GM19468 (cell line): ENCODE measurements around the gene TMEM165.

Source experiments
- ATAC-seq: cut with Tn5 transposase; IDR thresholded peaks from one replicate; pipeline ENCODE4 v1.9.1; 2021; ENCODE audit warnings: mild to moderate bottlenecking, moderate library complexity, moderate number of reproducible peaks; ENCODE audit not compliant: unreplicated experiment; ENCODE audit errors: extremely low read depth

TMEM165 gene

DNA sequence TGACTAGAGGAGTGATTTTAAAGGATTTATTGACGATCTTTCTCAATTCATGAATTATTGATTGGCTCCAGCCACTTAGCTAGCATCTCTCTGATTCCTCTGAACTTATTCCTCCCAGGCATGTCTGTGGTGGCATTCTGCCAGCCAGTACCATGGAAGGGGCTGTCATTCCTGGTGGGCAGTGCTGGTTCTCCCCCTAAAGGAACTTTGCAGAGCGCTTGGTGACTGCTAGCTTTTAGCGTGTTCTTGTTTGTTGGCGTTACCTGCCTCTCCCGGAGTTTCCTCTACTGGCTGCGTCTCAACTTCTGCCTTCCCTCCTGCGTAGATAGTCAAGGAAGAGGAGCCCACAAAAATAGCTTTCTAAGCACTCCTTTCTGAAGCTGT, 30.4 kb upstream of the TMEM165 start:
- no peak for ATAC-seq

GRCh38 chr4:55366621-55367020, 29.1 kb upstream of the TMEM165 start:
- ATAC-seq: no peak

DNA sequence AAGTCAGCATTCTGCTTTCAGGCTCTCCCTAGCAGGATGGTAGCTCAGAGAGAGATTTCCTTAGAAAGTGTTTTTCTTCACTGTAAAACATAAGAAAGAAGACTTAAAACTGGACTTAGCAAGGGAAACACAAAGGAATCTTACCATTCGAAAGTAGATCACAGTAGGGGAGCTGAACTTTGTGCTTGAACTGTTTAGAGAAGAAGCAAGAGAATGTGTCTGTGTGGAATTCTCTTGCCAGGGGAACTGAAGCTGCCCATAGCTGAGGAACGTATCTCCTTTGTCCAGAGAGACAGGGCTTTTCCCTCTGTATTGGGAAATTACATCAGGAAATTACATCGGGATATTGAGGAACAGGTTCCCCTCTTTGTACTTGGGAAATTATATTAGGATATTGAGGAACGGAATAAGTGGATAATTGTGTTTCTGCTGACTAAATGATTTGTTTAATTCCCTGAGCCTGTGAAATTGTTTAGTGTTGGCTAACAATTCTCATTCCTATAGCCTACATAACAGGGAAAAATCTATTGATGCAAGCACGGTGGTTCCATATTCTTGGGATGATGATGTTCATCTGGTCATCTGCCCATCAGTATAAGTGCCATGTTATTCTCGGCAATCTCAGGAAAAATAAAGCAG, 28.6 kb upstream of the TMEM165 start:
- no peak for ATAC-seq

- ATAC-seq: no peak
Measured at GRCh38 chr4:55369968-55370367, 25.8 kb upstream of the TMEM165 start.

- no peak for ATAC-seq
Measured at GRCh38 chr4:55372259-55372658, 23.5 kb upstream of the TMEM165 start.

DNA sequence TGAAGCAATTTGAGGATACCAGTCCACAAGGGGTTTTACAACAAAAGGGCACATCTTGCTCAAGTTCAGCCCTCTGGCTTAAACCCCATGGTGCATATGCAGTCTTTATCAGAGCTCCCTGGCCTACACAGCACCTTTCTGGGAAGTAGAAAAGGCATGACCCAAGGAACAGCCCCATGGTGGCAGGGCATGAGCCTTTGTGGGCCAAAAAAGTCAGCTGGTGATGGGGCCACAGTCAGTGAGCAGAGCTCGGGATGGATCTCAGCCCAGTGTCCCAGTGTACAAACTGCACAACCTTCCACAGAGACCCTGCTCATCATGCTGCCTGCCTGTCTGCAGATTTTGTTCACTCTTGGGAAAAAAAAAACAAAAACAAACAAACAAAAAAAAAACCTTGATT, 22.3 kb upstream of the TMEM165 start:
- no peak for ATAC-seq

GRCh38 chr4:55376698-55377097, 19.1 kb upstream of the TMEM165 start:
- no peak for ATAC-seq

- ATAC-seq: no peak
Measured at GRCh38 chr4:55378617-55379467, 16.9 kb upstream of the TMEM165 start.

DNA sequence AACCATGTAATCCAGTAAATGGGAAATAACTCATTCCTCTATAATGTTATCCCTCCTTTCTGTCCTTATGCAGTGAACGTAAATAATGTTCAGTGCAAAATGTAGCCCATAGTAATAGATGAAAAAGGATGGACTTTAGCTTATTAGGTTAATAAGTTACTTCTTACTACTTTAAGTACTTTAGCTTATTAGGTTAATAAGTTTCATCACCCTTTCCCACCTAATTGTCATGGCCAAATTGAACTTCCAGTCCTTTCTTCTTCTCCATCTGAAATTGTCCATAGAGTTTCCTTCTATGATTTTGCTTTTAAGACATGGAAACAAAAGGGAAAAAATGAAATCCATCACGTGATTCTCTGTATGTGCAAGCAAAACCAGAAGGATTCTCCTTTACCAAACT, 15.2 kb upstream of the TMEM165 start:
- ATAC-seq: no peak

DNA sequence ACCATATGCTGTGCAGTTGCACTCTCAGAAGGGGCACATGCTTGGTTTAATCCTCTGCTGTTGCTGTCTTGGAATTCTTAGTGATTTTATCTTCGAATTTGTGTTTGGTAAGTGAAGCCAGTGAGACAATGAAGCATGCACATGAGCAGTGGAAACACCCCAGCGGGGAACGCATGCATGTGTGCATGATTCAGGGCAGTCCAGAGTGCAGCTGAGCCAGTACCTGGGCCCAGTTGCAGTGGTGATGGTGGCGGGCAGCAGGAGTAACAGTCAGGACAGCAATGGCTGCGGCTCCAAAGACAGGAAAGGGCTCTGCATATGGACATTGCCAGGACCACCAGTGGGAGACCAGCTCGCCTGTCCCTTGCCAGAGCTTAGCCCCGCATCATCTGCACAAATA, 14.3 kb upstream of the TMEM165 start:
- ATAC-seq: no peak

DNA sequence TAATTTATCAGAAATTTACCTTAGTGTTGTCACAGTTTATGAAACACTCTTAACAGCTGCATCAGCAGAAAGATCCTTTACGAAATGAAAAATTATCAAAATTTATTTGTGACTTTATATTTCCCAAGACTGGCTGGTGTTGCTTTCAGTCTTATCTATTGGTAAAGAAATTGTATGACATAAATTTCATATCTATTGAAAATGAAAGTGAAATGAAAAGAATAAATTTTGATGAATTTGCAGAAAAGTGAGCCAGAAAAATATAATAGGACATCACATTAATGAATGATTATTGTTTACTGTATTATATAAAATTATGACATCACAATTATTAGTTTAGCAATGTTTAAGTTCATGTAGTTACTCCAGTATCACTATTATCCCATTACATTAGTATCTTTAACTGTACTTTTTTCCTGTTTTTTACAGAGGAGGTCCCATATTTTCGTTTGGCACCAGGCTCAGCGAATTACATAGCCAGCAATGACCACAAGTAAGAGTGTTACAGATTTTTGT, 13.2 kb upstream of the TMEM165 start:
- ATAC-seq: no peak

GRCh38 chr4:55385201-55385649, 10.5 kb upstream of the TMEM165 start:
- ATAC-seq: no peak

GRCh38 chr4:55386073-55386472, 9.7 kb upstream of the TMEM165 start:
- ATAC-seq: no peak

DNA sequence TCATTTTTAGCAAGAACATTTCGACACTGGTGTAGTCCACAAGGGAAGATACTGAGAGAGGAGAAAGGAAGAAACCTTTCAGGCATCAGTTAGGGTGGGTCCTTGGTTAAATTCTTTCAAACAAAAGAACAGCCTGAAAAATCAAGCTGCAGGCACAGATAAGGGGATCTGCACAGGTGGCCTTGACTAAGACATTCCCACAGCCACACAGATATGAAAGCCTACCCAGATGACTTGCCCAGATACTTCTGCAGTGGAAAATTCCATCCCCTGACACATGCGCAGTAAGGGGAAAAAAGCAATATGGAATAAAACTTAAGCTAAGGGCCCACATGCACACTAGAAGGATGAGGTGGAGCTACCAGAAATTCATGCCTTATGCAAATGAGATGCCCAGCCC, 8.9 kb upstream of the TMEM165 start:
- no peak for ATAC-seq

GRCh38 chr4:55393461-55394320, 2.1 kb upstream of the TMEM165 start:
- no peak for ATAC-seq

GRCh38 chr4:55395218-55395528, 584 bp upstream of the TMEM165 start:
- ATAC-seq: no peak

- ATAC-seq: peak; percentile 1
Measured at GRCh38 chr4:55396308-55397125, 760 bp downstream of the TMEM165 start.

DNA sequence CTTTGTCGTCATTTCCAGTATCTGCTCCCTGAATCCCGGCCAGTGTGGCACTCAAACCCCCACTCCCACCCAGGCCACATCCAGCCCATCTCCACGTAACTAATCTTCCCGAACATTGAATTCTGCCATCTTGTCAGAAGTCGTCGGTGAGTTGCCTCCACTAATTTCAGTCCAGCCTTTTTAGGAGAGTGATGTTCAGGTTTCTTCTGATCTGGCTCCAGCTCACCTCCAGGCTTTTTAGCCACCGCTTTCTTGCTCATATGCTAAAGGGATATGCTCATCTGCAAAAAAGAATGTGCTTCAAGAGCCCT, 1.3 kb downstream of the TMEM165 start:
- no peak for ATAC-seq

- ATAC-seq: no peak
Measured at GRCh38 chr4:55397520-55398321, 2.0 kb downstream of the TMEM165 start.
